ENCODE data around the gene ZCCHC10.
"Not testable (repeated sequence)": the region's sequence is repeated elsewhere in the genome, so short reads cannot be mapped to it uniquely, and the experiment has no call there.

ZCCHC10 gene

DNA sequence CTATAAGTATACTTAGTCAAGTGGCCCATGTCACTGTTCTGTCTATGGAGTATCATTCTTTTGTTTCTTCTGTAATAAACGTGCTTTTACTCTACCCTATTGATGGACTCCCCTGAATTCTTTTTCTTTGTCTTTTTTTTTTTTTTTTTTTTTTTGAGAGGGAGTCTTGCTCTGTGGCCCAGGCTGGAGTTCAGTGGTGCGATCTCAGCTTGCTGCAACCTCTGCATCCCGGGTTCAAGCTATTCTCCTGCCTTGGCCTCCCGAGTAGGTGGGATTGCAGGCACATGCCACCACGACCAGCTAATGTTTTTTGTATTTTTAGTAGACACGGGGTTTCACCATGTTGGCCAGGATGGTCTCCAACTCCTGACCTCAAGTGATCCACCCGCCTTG, 53.9 kb downstream of the ZCCHC10 start:
- not testable (repeated sequence) for DNase-seq

DNA sequence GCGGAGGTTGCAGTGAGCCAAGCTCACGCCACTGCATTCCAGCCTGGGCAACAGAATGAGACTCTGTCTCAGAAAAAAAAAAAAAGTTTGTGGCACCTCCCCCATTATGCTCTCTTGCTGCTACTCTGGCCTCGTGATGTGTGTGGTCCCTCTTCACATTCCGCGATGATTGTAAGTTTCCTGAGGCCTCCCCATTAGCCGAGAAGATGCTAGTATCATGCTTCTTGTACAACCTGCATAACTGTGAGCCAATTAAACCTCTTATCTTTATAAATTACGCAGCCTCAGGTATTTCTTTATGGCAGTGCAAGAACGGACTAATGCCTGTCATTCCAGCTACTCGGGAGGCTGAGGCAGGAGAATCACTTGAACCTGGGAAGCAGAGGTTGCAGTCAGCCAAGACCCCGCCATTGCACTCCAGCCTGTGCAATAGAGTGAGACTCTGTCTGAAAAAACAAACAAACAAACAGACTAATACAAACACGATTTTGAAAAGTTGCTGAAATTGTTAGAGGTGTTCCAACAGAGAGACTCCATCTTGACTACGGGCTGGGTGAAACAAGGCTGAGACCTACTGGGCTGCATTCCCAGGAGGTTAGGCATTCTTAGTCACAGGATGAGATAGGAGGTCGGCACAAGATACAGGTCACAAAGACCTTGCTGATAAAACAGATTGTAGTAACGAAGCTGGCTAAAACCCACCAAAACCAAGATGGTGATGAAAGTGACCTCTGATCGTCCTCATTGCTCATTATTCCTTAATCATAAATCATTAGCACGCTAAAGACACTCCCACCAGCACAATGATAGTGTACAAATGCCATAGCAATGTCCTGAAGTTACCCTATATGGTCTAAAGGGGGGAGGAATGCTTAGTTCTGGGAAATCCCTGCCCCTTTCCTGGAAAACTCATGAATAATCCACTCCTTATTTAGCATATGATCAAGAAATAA, 54.6 kb downstream of the ZCCHC10 start:
- no peak for DNase-seq

DNA sequence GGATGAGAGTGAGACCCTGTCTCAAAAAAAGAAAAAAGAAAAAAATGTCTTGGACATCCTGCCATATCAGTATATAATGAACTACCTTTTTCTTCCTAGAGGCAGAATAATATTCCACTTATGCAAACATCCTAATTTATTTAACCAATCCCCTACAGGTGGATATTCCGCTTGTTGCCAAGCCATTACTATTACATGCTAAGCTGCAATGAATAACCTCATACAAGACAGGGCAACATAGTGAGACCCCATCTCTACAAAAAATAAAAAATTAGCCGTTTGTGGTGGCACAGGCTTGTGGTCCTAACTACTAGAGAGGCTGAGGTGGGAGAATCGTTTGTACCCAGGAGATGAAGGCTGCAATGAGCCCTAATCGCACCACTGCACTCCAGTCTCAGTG, 61.2 kb downstream of the ZCCHC10 start:
- no peak for DNase-seq

DNA sequence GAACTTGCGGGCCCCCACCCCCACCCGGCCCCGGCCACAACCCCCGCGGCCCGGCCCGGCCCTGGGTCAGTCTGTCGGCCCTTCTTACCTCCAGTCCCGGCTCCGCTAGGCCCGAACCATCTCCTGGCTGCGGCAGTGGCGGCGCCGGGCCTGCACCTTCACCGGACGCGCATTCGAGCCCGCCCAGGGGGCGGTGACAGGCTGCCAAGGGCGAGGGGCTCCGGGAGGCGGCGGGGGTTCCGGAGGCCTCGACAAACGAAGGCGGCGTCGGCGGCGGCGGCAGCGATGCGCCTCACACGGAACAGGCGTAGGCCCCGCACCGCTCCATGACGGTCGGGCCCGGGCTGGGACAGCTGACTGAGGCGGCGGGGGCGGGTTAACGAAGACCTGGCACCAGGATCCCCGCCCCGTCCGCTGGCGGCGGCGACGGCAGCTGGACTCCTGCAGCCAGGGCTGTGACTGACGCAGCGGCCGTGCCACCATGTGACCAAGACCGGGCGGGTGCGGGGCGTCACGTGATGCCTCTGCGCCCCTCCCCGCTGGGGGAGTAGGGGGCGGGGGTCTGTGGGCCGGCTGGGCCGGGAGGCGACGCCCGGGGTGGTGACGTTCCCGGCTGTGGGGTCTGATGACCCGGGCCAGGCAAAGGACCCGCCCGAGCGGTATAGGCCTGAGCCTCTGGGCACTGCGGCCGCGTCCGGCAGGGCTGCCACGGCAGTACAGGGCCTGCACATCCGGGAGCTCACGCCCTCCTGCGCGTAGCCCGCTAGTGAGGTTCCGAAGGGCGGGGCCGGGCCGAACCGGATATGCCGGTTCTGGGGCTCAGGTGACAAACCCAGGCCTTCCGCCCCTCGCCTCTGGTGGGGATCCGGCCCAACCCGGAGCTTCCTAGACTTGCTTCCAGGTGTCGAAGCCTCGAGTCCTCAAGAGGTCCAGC, 62.9 kb downstream of the ZCCHC10 start, which contains the start of gene AFF4:
Gene AFF4 (minus strand): TSS at position 464 of the 934 bp plus-strand sequence. CDS start 26,445 bp downstream, outside the sequence.
- peak; percentile 85 for DNase-seq

DNA sequence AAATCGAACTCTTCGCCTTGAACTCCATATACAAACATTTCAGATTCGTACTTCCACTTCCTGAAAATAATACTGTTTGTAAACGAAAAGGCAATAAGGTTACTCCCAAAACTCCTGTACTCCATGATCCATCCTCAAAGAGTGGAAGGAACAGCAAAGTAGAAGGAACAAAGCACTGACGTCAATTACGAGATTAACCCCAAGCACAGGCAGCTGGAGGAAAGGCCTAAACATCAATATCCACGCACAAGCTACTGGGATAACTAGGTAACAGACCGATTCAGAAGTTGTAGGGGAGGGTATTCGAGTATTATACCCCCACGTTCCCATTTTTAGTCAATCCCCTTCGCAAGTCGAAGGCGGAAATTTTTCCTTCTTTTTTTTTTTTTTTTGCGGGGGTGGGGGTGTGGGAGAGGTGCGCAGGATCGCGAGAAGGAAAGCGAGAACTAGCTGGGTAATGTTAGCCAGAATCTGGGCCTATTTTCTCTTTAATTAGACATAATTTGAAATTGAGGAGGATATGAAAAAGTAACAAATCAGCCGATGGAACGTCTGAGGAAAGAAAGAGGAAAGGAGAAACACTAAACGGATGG, 63.8 kb downstream of the ZCCHC10 start:
- DNase-seq: no peak

DNA sequence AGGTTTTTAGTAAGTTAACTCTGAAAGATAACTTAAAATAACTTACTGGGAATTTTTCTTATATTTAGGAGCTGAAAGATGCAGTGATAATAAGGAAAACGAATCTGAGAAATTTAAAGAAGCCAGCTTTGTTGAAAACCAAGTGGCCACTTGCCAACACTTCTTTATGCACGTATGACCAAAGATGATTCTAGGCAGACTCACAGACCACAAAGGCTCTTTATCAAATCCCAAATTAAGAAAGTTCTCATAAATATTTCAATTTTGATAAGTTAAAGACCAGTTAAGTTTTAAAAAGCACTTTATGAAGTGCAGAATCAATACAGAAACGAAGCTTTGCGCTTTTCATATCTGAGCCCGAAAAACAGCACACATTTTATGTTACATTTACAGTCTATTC, 64.5 kb downstream of the ZCCHC10 start:
- no peak for DNase-seq

DNA sequence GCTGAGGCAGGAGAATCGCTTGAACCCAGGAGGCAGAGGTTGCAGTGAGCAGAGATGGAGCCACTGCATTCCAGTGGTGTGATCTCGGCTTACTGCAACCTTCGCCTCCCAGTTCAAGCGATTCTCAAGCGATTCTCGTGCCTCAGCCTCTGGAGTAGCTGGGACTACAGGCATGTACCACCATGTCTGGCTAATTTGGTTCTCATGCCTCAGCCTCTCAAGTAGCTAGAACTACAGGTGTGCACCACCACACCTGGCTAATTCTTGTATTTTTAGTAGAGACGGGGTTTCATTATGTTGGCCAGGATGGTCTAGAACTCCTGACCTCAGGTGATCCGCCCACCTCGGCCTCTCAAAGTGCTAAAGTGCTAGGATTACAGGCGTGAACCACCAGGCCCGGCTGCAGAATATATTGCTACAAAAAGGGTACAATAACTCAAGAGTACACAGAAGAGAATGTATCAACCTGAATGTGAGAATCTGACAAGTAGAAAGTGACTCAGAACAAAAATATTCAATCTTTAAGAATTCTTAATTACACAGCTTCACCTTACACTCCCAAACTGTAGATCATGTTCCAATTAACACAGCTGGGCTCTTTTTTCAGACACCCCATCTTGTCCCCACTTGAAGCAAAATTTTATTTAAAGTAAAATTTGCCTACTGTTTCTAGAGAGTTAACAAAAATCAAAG, 65.1 kb downstream of the ZCCHC10 start:
- DNase-seq: not testable (repeated sequence)

DNA sequence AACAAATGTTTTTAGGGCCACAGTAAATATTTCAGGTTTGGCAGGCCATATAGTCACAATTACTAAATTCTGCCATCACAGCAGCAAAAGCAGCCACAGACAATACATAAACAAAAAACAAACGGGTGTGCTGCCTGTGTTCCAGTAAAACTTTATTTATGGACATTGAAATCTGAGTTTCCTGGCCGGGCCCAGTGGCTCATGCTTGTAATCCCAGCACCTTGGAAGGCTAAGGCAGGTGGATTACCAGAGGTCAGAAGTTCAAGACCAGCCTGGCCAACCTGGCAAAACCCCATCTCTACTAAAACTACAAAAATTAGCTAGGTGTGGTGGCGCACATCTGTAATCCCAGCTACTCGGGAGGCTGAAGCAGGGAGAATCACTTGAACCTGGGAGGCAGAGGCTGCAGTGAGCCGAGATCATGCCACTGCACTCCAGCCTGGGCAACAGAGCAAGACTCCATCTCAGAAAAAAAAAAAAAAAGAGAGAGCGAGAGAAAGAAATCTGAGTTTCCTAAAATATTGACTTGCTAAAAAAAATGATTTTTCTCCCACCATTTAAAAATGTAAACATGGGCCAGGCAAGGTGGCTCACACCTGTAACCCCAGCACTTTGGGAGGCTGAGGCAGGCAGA, 70.1 kb downstream of the ZCCHC10 start:
- not testable (repeated sequence) for DNase-seq

DNA sequence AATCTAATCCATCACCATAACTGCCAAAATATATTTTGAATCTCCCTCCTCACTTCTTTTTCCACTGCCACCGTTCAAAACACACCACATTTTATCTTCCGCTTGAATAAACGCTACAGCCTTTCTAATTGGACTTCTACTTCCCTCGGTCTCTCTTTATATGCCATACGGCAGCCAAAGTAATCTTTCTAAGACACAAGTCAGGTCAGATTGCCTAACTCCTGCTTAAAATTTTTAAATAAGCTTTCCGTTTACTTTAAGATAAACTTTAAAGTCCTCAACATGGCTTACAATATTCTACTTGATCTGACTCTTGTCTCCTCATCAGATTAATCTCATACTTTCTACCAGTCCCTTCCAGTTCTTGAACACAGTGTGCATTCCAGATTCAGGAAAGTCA, 72.6 kb downstream of the ZCCHC10 start:
- DNase-seq: no peak

DNA sequence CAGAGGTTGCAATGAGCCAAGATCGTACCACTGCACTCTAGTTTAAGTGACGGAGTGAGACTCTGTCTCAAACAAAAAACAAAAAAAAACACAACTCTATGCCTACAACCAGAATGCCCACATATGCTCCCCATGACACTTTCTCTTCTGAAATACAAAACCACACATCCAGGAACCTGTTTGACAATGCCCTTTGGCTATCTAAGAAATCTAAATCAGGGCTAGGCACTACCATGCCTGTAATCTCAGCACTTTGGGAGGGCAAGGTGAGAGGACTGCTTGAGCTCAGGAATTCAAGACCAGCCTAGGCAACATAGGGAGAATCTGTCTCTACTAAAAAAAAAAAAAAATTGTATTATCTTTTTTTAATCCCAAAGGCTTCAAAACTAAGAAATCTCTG, 73.5 kb downstream of the ZCCHC10 start:
- no peak for DNase-seq

DNA sequence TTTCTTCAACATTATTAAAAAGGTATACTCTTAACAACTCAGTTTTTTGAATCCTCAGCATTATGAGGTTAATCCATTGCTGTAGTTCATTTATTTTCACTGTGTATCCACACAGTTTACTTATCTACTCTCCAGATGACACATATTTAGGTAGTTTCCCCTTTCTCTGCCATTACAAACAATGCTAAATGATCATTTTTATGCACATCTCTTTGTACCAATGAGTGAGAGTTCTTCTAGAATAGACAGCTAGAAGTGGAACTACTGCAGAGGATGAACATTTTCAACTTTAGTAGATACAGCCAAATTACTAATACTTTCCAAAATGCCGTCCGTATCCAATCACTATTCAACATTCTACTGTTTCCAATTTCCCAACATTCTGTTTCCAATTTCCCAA, 74.5 kb downstream of the ZCCHC10 start:
- no peak for DNase-seq

DNA sequence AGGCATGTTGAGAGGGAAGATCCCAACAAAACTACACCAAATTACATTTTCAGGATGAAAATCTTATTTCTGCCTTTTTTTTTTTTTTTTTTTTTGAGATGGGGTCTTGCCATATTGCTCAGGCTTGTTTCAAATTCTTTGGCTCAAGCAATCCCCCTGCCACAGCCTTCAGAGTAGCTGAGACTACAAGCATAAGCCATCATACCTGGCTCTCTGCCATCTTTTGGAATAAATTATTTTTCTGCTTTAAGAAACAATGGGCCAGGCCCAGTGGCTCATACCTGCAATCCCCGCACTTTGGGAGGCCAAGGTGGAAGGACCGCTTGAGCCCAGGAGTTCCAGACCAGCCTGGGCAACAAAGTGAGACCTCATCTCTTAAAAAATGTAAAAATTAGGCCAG, 77.2 kb downstream of the ZCCHC10 start:
- DNase-seq: no peak

DNA sequence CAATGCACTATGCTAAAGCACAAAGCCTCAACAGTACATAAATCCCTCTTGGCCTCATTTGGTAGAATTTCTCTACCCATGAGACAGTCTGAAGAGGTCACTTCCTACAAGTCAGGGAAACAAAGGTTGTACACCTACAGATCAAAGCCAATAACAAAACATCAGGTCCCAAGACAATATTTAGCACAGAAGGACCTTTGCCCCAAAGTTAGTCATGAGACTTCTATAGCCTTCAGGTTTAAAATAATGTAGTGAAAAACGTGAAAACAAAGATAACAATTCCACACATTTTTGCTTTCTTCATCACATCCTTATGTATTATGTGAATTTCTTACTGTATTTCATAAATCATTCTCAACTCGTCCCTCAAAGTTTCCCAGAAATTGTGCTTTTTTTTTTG, 78.7 kb downstream of the ZCCHC10 start:
- no peak for DNase-seq

All from activated CD8-positive, alpha-beta memory T cell treated with anti-CD3 and anti-CD28 coated beads, Interleukin-2, amount 50 U/mL, for 4 hours (primary cell).